NCI-H146 treated with DMSO at 0.1 percent for 48 hours (cell line): ENCODE measurements around the gene FYN.
"Not testable (repeated sequence)": the region's sequence is repeated elsewhere in the genome, so short reads cannot be mapped to it uniquely, and the experiment has no call there.

ENCODE experiments used
- DNase-seq: peaks from one replicate; lab custom pipeline; 2025; ENCODE audit not compliant: unreplicated experiment; lab: John Stamatoyannopoulos, UW

Gene FYN

GRCh38 chr6:111792914-111793700 is 80.1 kb downstream of the FYN start:
- no peak for DNase-seq

- no peak for DNase-seq
These were observed 81.0 kb downstream of the FYN start for GRCh38 chr6:111792241-111792640.

GRCh38 chr6:111791415-111791814 is 81.8 kb downstream of the FYN start:
- no peak for DNase-seq

- no peak for DNase-seq
These were observed 83.7 kb downstream of the FYN start for GRCh38 chr6:111789598-111789997.

- no peak for DNase-seq
These were observed 84.6 kb downstream of the FYN start for GRCh38 chr6:111788379-111789276.

- DNase-seq, result not testable (repeated sequence)
These were observed 87.1 kb downstream of the FYN start for GRCh38 chr6:111786151-111786550.

GRCh38 chr6:111784433-111784832 is 88.8 kb downstream of the FYN start:
- DNase-seq, result peak; percentile 20

- DNase-seq, result no peak
These were observed 90.3 kb downstream of the FYN start for GRCh38 chr6:111782887-111783466.

- no peak for DNase-seq
These were observed 91.0 kb downstream of the FYN start for GRCh38 chr6:111782192-111782809.

- DNase-seq, result no peak
These were observed 92.1 kb downstream of the FYN start for GRCh38 chr6:111781041-111781708.

GRCh38 chr6:111780393-111780792 is 92.9 kb downstream of the FYN start:
- no peak for DNase-seq

- no peak for DNase-seq
These were observed 93.6 kb downstream of the FYN start for GRCh38 chr6:111779660-111780059.

GRCh38 chr6:111779031-111779430 is 94.2 kb downstream of the FYN start:
- no peak for DNase-seq

- DNase-seq, result no peak
These were observed 95.9 kb downstream of the FYN start for GRCh38 chr6:111777357-111777756.

- no peak for DNase-seq
These were observed 96.7 kb downstream of the FYN start for GRCh38 chr6:111776236-111777221.

GRCh38 chr6:111775145-111775922 is 97.9 kb downstream of the FYN start:
- no peak for DNase-seq

GRCh38 chr6:111774346-111774703 is 98.9 kb downstream of the FYN start:
- DNase-seq, result no peak

- DNase-seq, result no peak
These were observed 99.5 kb downstream of the FYN start for GRCh38 chr6:111773501-111774345.
